IMR-90 (cell line): ENCODE measurements around the gene SPATA2L. TPM values are rescaled to one million over a fixed set of nuclear protein-coding genes. Genes with fewer than 3 reads are reported as not detected.

ENCODE experiments used
- ATAC-seq: fragments of 200-7000 bp; cut with Tn5 transposase; 2 replicates; pipeline ENCODE4 v1.9.1; 2020; ENCODE audit warnings: low read depth, mild to moderate bottlenecking, moderate library complexity
- BruUV-seq: library from RNA; stranded (reverse); fragments of 400-500 nt; replicated peaks from 2 replicates; lab custom pipeline; 2021; lab: Mats Ljungman, UMichigan
- CTCF ChIA-PET: fragments of 300-600 bp; formaldehyde crosslinking; extraction: SDS; loops from one replicate; lab custom pipeline; 2021; ENCODE audit warnings: antibody characterized with exemption; lab: Yijun Ruan, JAX
- POLR2A ChIA-PET: fragments of 300-600 bp; sonication (Branson Sonifier 250); formaldehyde crosslinking; loops from one replicate; lab custom pipeline; 2022; ENCODE audit warnings: antibody characterized with exemption; ENCODE audit not compliant: unreplicated experiment; lab: Charles Lee
- DNase-seq: peaks from one replicate; pipeline ENCODE4 v3.0.0; 2013
- H2AFZ ChIP-seq: replicated peaks from 2 replicates; pipeline ENCODE3; 2013; ENCODE audit warnings: low read length, mild to moderate bottlenecking; ENCODE audit not compliant: poor library complexity
- H2AK5ac ChIP-seq: 2 replicates; pipeline ENCODE4 v1.6.1; 2013; ENCODE audit warnings: low read depth, low read length, inconsistent platforms
- H2AK9ac ChIP-seq: replicated peaks from 2 replicates; pipeline ENCODE3; 2013; ENCODE audit warnings: mild to moderate bottlenecking, low read depth, low read length, moderate library complexity; ENCODE audit not compliant: poor library complexity
- H2BK120ac ChIP-seq: 2 replicates; pipeline ENCODE4 v1.6.1; 2013; ENCODE audit warnings: low read depth, low read length, inconsistent platforms
- H2BK15ac ChIP-seq: 3 replicates; pipeline ENCODE4 v1.6.1; 2013; ENCODE audit warnings: low read depth, low read length, inconsistent platforms
- H2BK20ac ChIP-seq: 2 replicates; pipeline ENCODE4 v1.6.1; 2013; ENCODE audit warnings: low read depth, mild to moderate bottlenecking, inconsistent platforms, low read length, moderate library complexity
- H2BK5ac ChIP-seq: 2 replicates; pipeline ENCODE4 v1.6.1; 2013; ENCODE audit warnings: mild to moderate bottlenecking, low read depth, low read length, inconsistent platforms; ENCODE audit not compliant: poor library complexity, severe bottlenecking
- H3K14ac ChIP-seq: replicated peaks from 2 replicates; pipeline ENCODE4 v1.6.1; 2013; ENCODE audit warnings: low read depth, low read length, inconsistent platforms
- H3K18ac ChIP-seq: 2 replicates; pipeline ENCODE4 v1.6.1; 2013; ENCODE audit warnings: low read depth, low read length, control low read depth
- H3K23ac ChIP-seq: 2 replicates; pipeline ENCODE4 v1.6.1; 2013; ENCODE audit warnings: low read depth, low read length, inconsistent platforms
- H3K27ac ChIP-seq: 2 replicates; pipeline ENCODE4 v1.5.1; 2013; ENCODE audit warnings: mild to moderate bottlenecking, control low read depth, low read length; ENCODE audit not compliant: insufficient read depth
- H3K27me3 ChIP-seq: 2 replicates; pipeline ENCODE4 v1.6.1; 2013; ENCODE audit warnings: low read length; ENCODE audit not compliant: control insufficient read depth, insufficient read depth
- H3K36me3 ChIP-seq: 2 replicates; pipeline ENCODE4 v1.6.1; 2013; ENCODE audit warnings: low read length, mixed read lengths; ENCODE audit not compliant: control insufficient read depth, insufficient read depth
- H3K4ac ChIP-seq: 2 replicates; pipeline ENCODE4 v1.6.1; 2013; ENCODE audit warnings: low read depth, low read length, inconsistent platforms
- H3K4me1 ChIP-seq: 2 replicates; pipeline ENCODE4 v1.6.1; 2013; ENCODE audit warnings: low read length, mixed read lengths; ENCODE audit not compliant: control insufficient read depth, insufficient read depth
- H3K4me2 ChIP-seq: 2 replicates; pipeline ENCODE4 v1.6.1; 2013; ENCODE audit warnings: low read depth, mild to moderate bottlenecking, control low read depth, low read length, moderate library complexity
- H3K4me3 ChIP-seq: 2 replicates; pipeline ENCODE4 v1.5.1; 2013; ENCODE audit warnings: low read depth, mild to moderate bottlenecking, control low read depth, low read length, moderate library complexity; ENCODE audit not compliant: insufficient read depth
- H3K56ac ChIP-seq: 2 replicates; pipeline ENCODE4 v1.6.1; 2013; ENCODE audit warnings: low read length, inconsistent platforms; ENCODE audit not compliant: insufficient read depth; ENCODE audit errors: extremely low read depth
- H3K79me1 ChIP-seq, 2 experiments: 2 replicates each; pipeline ENCODE4 v1.6.1; 2013; ENCODE audit warnings: low read length in 2 of 2, inconsistent platforms in 1 of 2, low read depth in 1 of 2
- H3K9ac ChIP-seq: 2 replicates; pipeline ENCODE4 v1.6.1; 2013; ENCODE audit warnings: low read depth, low read length, control low read depth
- H3K9me1 ChIP-seq: 2 replicates; pipeline ENCODE4 v1.6.1; 2013; ENCODE audit warnings: low read length, inconsistent platforms; ENCODE audit not compliant: insufficient read depth
- H3K9me3 ChIP-seq: 2 replicates; pipeline ENCODE4 v1.6.1; 2013; ENCODE audit warnings: low read length; ENCODE audit not compliant: control insufficient read depth, insufficient read depth
- H4K20me1 ChIP-seq: 2 replicates; pipeline ENCODE4 v1.6.1; 2013; ENCODE audit warnings: low read length, inconsistent platforms; ENCODE audit not compliant: insufficient read depth
- H4K5ac ChIP-seq: 2 replicates; pipeline ENCODE4 v1.6.1; 2013; ENCODE audit warnings: mild to moderate bottlenecking, low read depth, low read length, control low read depth
- H4K8ac ChIP-seq, 2 experiments: 2 replicates each; pipeline ENCODE4 v1.6.1; 2013; ENCODE audit warnings: low read depth in 2 of 2, low read length in 2 of 2, control low read depth in 1 of 2, inconsistent platforms in 1 of 2
- H4K91ac ChIP-seq: 2 replicates; pipeline ENCODE4 v1.6.1; 2013; ENCODE audit warnings: low read depth, low read length, inconsistent platforms; ENCODE audit not compliant: insufficient read depth
- BHLHE40 ChIP-seq: fragments of 150-350 bp; IDR thresholded peaks from 2 replicates; pipeline ENCODE4 v1.6.1; 2016; ENCODE audit warnings: mild to moderate bottlenecking, low read depth, low read length
- CEBPB ChIP-seq: IDR thresholded peaks from 2 replicates; pipeline ENCODE4 v1.6.1; 2012; ENCODE audit warnings: low read depth, low read length, improper control_type of control experiment
- CTCF ChIP-seq: conservative IDR thresholded peaks from 2 replicates; pipeline ENCODE4 v1.5.1; 2012; ENCODE audit warnings: mild to moderate bottlenecking, low read depth, low read length, improper control_type of control experiment
- ELK1 ChIP-seq: fragments of 150-350 bp; IDR thresholded peaks from 2 replicates; pipeline ENCODE4 v1.6.1; 2016; ENCODE audit warnings: low read depth, mild to moderate bottlenecking, low read length, moderate library complexity, borderline replicate concordance
- FOS ChIP-seq: fragments of 150-350 bp; IDR thresholded peaks from 2 replicates; pipeline ENCODE4 v1.6.1; 2016; ENCODE audit warnings: low read depth, low read length
- MAZ ChIP-seq: IDR thresholded peaks from 2 replicates; pipeline ENCODE4 v1.6.1; 2012; ENCODE audit warnings: low read depth, mild to moderate bottlenecking, low read length, improper control_type of control experiment, moderate library complexity, borderline replicate concordance
- RFX5 ChIP-seq: IDR thresholded peaks from 2 replicates; pipeline ENCODE4 v1.8.0; 2012; ENCODE audit warnings: low read depth, mild to moderate bottlenecking, low read length, moderate library complexity
- SMC3 ChIP-seq: fragments of 150-350 bp; IDR thresholded peaks from 2 replicates; pipeline ENCODE4 v1.6.1; 2016; ENCODE audit warnings: low read depth, mild to moderate bottlenecking, antibody characterized with exemption, low read length, moderate library complexity
- WGBS, 2 experiments: methylation state at CpG; one replicate each; pipeline versions ENCODE4 v1.1.5 to v1.1.7; 2013; ENCODE audit warnings: missing lambda C conversion rate in 2 of 2; ENCODE audit not compliant: insufficient read length in 1 of 2; ENCODE audit errors: extremely low coverage in 2 of 2; 5-methylcytosine and 5-hydroxymethylcytosine counted together
- dilution Hi-C: fragments of 300-500 bp; cut with HindIII; formaldehyde crosslinking; loops from one replicate; pipeline ENCODE4 v1.14.3; 2018; ENCODE audit warnings: low sequenced_read_pairs; ENCODE audit not compliant: unreplicated experiment
- in situ Hi-C: fragments of 300-500 bp; cut with MboI; formaldehyde crosslinking; loops from 3 replicates; pipeline ENCODE4 v1.14.3; 2019; ENCODE audit warnings: low sequenced_read_pairs, inconsistent platforms, mixed read lengths
- intact Hi-C: fragments of 100-400 bp; cut with micrococcal nuclease; formaldehyde crosslinking; loops from 2 replicates; pipeline ENCODE4 v1.10.0; 2022
- polyA plus RNA-seq, 3 experiments: library from polyadenylated mRNA; depleted of rRNA; stranded (reverse); fragments of >200 nt; gene quantifications; 2 replicates each; pipeline ENCODE4 v1.2.3, GENCODE V29; 2012; ENCODE audit warnings: low replicate concordance in 1 of 3
- total RNA-seq: library from RNA; depleted of rRNA; stranded (reverse); fragments of >200 nt; gene quantifications from 2 replicates; pipeline ENCODE4 v1.2.3, GENCODE V29; 2012

Gene SPATA2L
- total and polyA plus RNA-seq, 2 of the 4 experiments (the other 2 are of a cell fraction) = 4.8 to 6.9 TPM

- Histone ChIP-seq H3K9me3 (no peaks in the 10 kb centered on the region), H3K23ac (no peak overlapping the region), H2BK120ac (no peak overlapping the region), H3K4me3 (no peak overlapping the region), H2AFZ (no peak overlapping the region), H3K79me1 (peaks cover 10 to 30% of the 10 kb centered on the region in 2 experiments), H4K8ac (no peak overlapping the region), H3K4me2 (no peak overlapping the region), H2AK9ac (no peak overlapping the region), H3K14ac (no peak overlapping the region), H3K27me3 (no peaks in the 10 kb centered on the region), H4K91ac (no peak overlapping the region), H4K5ac (no peak overlapping the region), H3K36me3 (peaks cover 74% of the 10 kb centered on the region), H4K20me1 (no peaks in the 10 kb centered on the region; the same call in none of the 2 replicates), H2BK5ac (no peak overlapping the region), H2BK15ac (no peak overlapping the region), H2AK5ac (no peak overlapping the region), H3K4me1 (no peaks in the 10 kb centered on the region), H3K9ac (no peak overlapping the region), H3K27ac (no peak overlapping the region), H3K4ac (no peak overlapping the region), H2BK20ac (no peak overlapping the region), H3K18ac (no peak overlapping the region), H3K9me1 (no peaks in the 10 kb centered on the region), H3K56ac (no peak overlapping the region)
- BruUV-seq = no TSS peak
- intact Hi-C loops = no loop called here
- in situ Hi-C loops = no loop called here
- WGBS, 2 experiments = 95% methylated on average over 10 of the region's 17 CpGs; no CpG with 5 or more reads in 1 of the 2 experiments
- ATAC-seq = no peak
- DNase-seq = no peak
- TF ChIP-seq CTCF (no peak), ELK1 (no peak), MAZ (no peak), BHLHE40 (no peak), RFX5 (no peak), SMC3 (no peak), FOS (no peak), CEBPB (no peak)
- ChIA-PET CTCF (no interaction called here), POLR2A (no interaction called here)
- dilution Hi-C loops = no loop called here
Observed at GRCh38 chr16:89733322-89733721, 31.8 kb upstream of the SPATA2L start.
